HEK293 (cell line): ENCODE results near the gene TMPRSS6.

Source experiments
- TCF7L2 ChIP-seq: IDR thresholded peaks from 2 replicates; pipeline ENCODE4 v1.6.1; 2011; ENCODE audit warnings: low read depth, mild to moderate bottlenecking, inconsistent platforms, low read length, moderate library complexity, borderline replicate concordance
- YY1 ChIP-seq: fragments of 450-650 bp; formaldehyde crosslinking; IDR thresholded peaks from 2 replicates; pipeline ENCODE4 v1.5.1; 2018; ENCODE audit warnings: missing biosample characterization, missing genetic modification characterization
- ZFP69B ChIP-seq: fragments of 450-650 bp; formaldehyde crosslinking; IDR thresholded peaks from 2 replicates; pipeline ENCODE4 v1.5.1; 2016; ENCODE audit warnings: missing biosample characterization, missing genetic modification characterization
- ZNF423 ChIP-seq: fragments of 450-650 bp; formaldehyde crosslinking; IDR thresholded peaks from 2 replicates; pipeline ENCODE4 v1.5.1; 2016; ENCODE audit warnings: missing biosample characterization, missing genetic modification characterization
- TF ChIP-seq, protein P1 (sequence below): fragments of 450-650 bp; formaldehyde crosslinking; IDR thresholded peaks from 2 replicates; pipeline ENCODE4 v1.5.1; 2016; ENCODE audit warnings: missing biosample characterization, missing genetic modification characterization
- TF ChIP-seq, protein P2 (sequence below): sonication (generic); formaldehyde crosslinking; IDR thresholded peaks from 2 replicates; pipeline ENCODE4 v1.8.1; 2022; ENCODE audit warnings: mild to moderate bottlenecking, moderate library complexity, missing genetic modification reagents
- TF ChIP-seq, protein P3 (sequence below): fragments of 450-650 bp; formaldehyde crosslinking; IDR thresholded peaks from 2 replicates; pipeline ENCODE4 v1.5.1; 2016; ENCODE audit warnings: missing biosample characterization, missing genetic modification characterization

DNA sequence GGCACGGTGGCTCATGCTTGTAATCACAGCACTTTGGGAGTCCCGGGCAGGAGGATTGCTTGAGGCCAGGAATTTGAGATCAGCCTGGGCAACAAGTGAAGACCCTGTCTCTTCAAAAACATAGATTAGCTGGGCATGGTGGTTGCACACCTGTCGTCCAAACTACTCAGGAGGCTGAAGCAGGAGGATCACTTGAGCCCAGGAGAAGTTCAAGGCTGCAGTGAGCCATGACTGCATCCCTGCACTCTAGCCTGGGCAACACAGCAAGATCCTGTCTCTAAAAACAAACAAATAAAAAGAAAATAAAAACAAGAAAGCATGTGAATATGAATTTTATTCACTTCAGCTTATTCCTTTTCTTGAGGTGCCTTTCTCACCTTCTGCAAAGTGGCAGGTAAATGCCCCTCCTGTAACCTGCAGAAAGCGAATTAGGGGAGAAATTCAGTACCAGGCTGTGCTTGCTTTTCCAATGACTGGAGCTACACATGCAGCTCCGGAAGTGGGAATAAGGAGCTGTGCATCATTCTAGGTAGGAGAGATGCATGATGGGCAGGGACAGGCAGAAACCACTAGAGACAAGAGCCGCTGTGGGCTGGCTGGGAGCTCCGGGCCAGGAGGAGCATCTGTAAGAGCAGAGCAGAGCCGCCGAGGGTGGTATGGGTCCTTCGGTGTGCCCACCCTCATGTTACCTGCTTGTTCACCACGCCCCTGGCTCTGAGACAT is 72.7 kb downstream of the TMPRSS6 start:
- TF ChIP-seq, protein P1, sequence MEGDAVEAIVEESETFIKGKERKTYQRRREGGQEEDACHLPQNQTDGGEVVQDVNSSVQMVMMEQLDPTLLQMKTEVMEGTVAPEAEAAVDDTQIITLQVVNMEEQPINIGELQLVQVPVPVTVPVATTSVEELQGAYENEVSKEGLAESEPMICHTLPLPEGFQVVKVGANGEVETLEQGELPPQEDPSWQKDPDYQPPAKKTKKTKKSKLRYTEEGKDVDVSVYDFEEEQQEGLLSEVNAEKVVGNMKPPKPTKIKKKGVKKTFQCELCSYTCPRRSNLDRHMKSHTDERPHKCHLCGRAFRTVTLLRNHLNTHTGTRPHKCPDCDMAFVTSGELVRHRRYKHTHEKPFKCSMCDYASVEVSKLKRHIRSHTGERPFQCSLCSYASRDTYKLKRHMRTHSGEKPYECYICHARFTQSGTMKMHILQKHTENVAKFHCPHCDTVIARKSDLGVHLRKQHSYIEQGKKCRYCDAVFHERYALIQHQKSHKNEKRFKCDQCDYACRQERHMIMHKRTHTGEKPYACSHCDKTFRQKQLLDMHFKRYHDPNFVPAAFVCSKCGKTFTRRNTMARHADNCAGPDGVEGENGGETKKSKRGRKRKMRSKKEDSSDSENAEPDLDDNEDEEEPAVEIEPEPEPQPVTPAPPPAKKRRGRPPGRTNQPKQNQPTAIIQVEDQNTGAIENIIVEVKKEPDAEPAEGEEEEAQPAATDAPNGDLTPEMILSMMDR (tag by site-specific recombination): no peak
- TF ChIP-seq ZFP69B (tag by site-specific recombination) (no peak), YY1 (no peak), ZNF423 (tag by site-specific recombination) (no peak), TCF7L2 (no peak)
- TF ChIP-seq, protein P2, sequence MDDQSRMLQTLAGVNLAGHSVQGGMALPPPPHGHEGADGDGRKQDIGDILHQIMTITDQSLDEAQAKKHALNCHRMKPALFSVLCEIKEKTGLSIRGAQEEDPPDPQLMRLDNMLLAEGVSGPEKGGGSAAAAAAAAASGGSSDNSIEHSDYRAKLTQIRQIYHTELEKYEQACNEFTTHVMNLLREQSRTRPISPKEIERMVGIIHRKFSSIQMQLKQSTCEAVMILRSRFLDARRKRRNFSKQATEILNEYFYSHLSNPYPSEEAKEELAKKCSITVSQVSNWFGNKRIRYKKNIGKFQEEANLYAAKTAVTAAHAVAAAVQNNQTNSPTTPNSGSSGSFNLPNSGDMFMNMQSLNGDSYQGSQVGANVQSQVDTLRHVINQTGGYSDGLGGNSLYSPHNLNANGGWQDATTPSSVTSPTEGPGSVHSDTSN (CRISPR knock-in tag): no peak
- TF ChIP-seq, protein P3, sequence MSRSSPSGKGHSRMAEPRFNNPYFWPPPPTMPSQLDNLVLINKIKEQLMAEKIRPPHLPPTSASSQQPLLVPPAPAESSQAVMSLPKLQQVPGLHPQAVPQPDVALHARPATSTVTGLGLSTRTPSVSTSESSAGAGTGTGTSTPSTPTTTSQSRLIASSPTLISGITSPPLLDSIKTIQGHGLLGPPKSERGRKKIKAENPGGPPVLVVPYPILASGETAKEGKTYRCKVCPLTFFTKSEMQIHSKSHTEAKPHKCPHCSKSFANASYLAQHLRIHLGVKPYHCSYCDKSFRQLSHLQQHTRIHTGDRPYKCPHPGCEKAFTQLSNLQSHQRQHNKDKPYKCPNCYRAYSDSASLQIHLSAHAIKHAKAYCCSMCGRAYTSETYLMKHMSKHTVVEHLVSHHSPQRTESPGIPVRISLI (tag by site-specific recombination): no peak
